HG03097 (cell line): ENCODE data around the gene TAL1.

Source experiments
- ATAC-seq: cut with Tn5 transposase; IDR thresholded peaks from one replicate; pipeline ENCODE4 v1.9.1; 2021; ENCODE audit not compliant: unreplicated experiment, low FRiP score

Gene TAL1

GRCh38 chr1:47229886-47230691 is 1.9 kb downstream of the TAL1 start:
- no peak for ATAC-seq

- no peak for ATAC-seq
These were observed 2.8 kb downstream of the TAL1 start for GRCh38 chr1:47229031-47229885.

GRCh38 chr1:47228644-47229030 is 3.4 kb downstream of the TAL1 start:
- no peak for ATAC-seq

GRCh38 chr1:47227341-47228232 is 4.4 kb downstream of the TAL1 start:
- no peak for ATAC-seq

GRCh38 chr1:47226839-47227215 is 5.2 kb downstream of the TAL1 start:
- ATAC-seq = no peak

- ATAC-seq = no peak
These were observed 5.7 kb downstream of the TAL1 start for GRCh38 chr1:47226121-47226838.

GRCh38 chr1:47225430-47226100 is 6.5 kb downstream of the TAL1 start:
- no peak for ATAC-seq

- no peak for ATAC-seq
These were observed 7.2 kb downstream of the TAL1 start for GRCh38 chr1:47224676-47225399.

- ATAC-seq = no peak
These were observed 7.9 kb downstream of the TAL1 start for GRCh38 chr1:47223921-47224675.

- no peak for ATAC-seq
These were observed 8.7 kb downstream of the TAL1 start for GRCh38 chr1:47223174-47223920.

- ATAC-seq = no peak
These were observed 9.5 kb downstream of the TAL1 start for GRCh38 chr1:47222476-47222875.

- no peak for ATAC-seq
These were observed 12.3 kb downstream of the TAL1 start for GRCh38 chr1:47219590-47220220.

- ATAC-seq = no peak
These were observed 13.0 kb downstream of the TAL1 start for GRCh38 chr1:47219001-47219400.

- ATAC-seq = no peak
These were observed 15.6 kb downstream of the TAL1 start for GRCh38 chr1:47216278-47217059.

- ATAC-seq = no peak
These were observed 16.3 kb downstream of the TAL1 start for GRCh38 chr1:47215713-47216112.

GRCh38 chr1:47214549-47214948 is 17.5 kb downstream of the TAL1 start:
- ATAC-seq = no peak
